Karpas-422 (cell line): ENCODE results near the gene GNGT1. TPM values are rescaled to one million over a fixed set of nuclear protein-coding genes. Genes with fewer than 3 reads are reported as not detected.

Source experiments
- DNase-seq: peaks from one replicate; pipeline ENCODE4 v3.0.0-alpha.2; 2015
- H2AFZ ChIP-seq: fragments of 200-600 bp; sonication (generic); 2 replicates; pipeline ENCODE4 v1.6.1; 2014; ENCODE audit warnings: antibody characterized with exemption, low read length, mixed read lengths
- H3K27ac ChIP-seq: fragments of 200-600 bp; sonication (generic); 2 replicates; pipeline ENCODE4 v1.5.1; 2014; ENCODE audit warnings: mild to moderate bottlenecking, low read length, moderate library complexity
- H3K27me3 ChIP-seq: fragments of 200-600 bp; sonication (generic); 2 replicates; pipeline ENCODE4 v1.6.1; 2014; ENCODE audit warnings: low read length, mixed read lengths
- H3K36me3 ChIP-seq: fragments of 200-600 bp; sonication (generic); 2 replicates; pipeline ENCODE4 v1.6.1; 2014; ENCODE audit warnings: low read length, mixed read lengths; ENCODE audit not compliant: insufficient read depth
- H3K4me1 ChIP-seq: fragments of 200-600 bp; sonication (generic); 2 replicates; pipeline ENCODE4 v1.6.1; 2014; ENCODE audit warnings: mild to moderate bottlenecking, low read length, mixed read lengths
- H3K4me2 ChIP-seq: fragments of 200-600 bp; sonication (generic); 2 replicates; pipeline ENCODE4 v1.6.1; 2014; ENCODE audit warnings: low read length, low read depth, mild to moderate bottlenecking; ENCODE audit not compliant: poor library complexity, severe bottlenecking
- H3K4me3 ChIP-seq: fragments of 200-600 bp; sonication (generic); 2 replicates; pipeline ENCODE4 v1.5.1; 2014; ENCODE audit warnings: mild to moderate bottlenecking, antibody characterized with exemption, low read length, mixed read lengths
- H3K79me2 ChIP-seq: fragments of 200-600 bp; sonication (generic); 2 replicates; pipeline ENCODE4 v1.6.1; 2014; ENCODE audit warnings: mild to moderate bottlenecking, low read length, mixed read lengths
- H3K9ac ChIP-seq: fragments of 200-600 bp; sonication (generic); 2 replicates; pipeline ENCODE4 v1.6.0; 2014; ENCODE audit warnings: low read length
- H3K9me2 ChIP-seq: fragments of 200-600 bp; sonication (generic), shearing (Covaris generic); replicated peaks from 2 replicates; pipeline ENCODE4 v1.6.0; 2014; ENCODE audit warnings: mild to moderate bottlenecking, low read length, moderate library complexity; ENCODE audit not compliant: insufficient read depth
- H3K9me3 ChIP-seq: fragments of 300-700, 200-600 bp; sonication (generic); 2 replicates; pipeline ENCODE4 v1.6.1; 2014; ENCODE audit warnings: low read length, mixed read lengths
- H4K20me1 ChIP-seq: fragments of 200-600 bp; sonication (generic); 2 replicates; pipeline ENCODE4 v1.6.1; 2014; ENCODE audit warnings: mild to moderate bottlenecking, antibody characterized with exemption, low read length, low read depth; ENCODE audit not compliant: insufficient read depth
- total RNA-seq: library from RNA; depleted of rRNA; stranded (reverse); fragments of >200 nt; shearing (Covaris generic); gene quantifications from 2 replicates; pipeline ENCODE4 v1.2.3, GENCODE V29; 2014; ENCODE audit warnings: low replicate concordance

GNGT1 gene
- total RNA-seq, 1 experiment from 2014 or later: not detected

- H3K4me1 ChIP-seq: no peaks in the 10 kb centered on the region; the same call in 1 of the 2 replicates
- no peaks in the 10 kb centered on the region for H3K9me2 ChIP-seq
- no peak within 1 kb of the TSS for H3K4me2 ChIP-seq
- H3K36me3 ChIP-seq: no peaks in the 10 kb centered on the region
- H2AFZ ChIP-seq: no peak within 1 kb of the TSS
- H3K9ac ChIP-seq: no peak within 1 kb of the TSS
- H4K20me1 ChIP-seq: no peaks in the 10 kb centered on the region
- H3K79me2 ChIP-seq: no peaks in the 10 kb centered on the region
- no peaks in the 10 kb centered on the region for H3K9me3 ChIP-seq
- no peaks in the 10 kb centered on the region for H3K27me3 ChIP-seq
- H3K27ac ChIP-seq: no peak within 1 kb of the TSS
- H3K4me3 ChIP-seq: no peak within 1 kb of the TSS
- no peak for DNase-seq
Observed at GRCh38 chr7:93921607-93922566, 15.5 kb downstream of the GNGT1 start, which contains the start of gene GNG11. TSS of gene GNG11 (plus strand) at chr7:93921735. CDS start at chr7:93922138, 403 bp downstream.

- H3K79me2 ChIP-seq: no peaks in the 10 kb centered on the region
- no peaks in the 10 kb centered on the region for H3K27me3 ChIP-seq
- no peaks in the 10 kb centered on the region for H3K9me3 ChIP-seq
- no peak overlapping the region for H3K4me2 ChIP-seq
- no peak overlapping the region for H3K27ac ChIP-seq
- no peak overlapping the region for H3K4me3 ChIP-seq
- no peaks in the 10 kb centered on the region for H4K20me1 ChIP-seq
- H3K9me2 ChIP-seq: no peaks in the 10 kb centered on the region
- H3K36me3 ChIP-seq: no peaks in the 10 kb centered on the region
- no peak overlapping the region for H3K9ac ChIP-seq
- DNase-seq: no peak
- no peaks in the 10 kb centered on the region; the same call in 1 of the 2 replicates for H3K4me1 ChIP-seq
- no peak overlapping the region for H2AFZ ChIP-seq
Observed at GRCh38 chr7:93923296-93923695, 16.9 kb downstream of the GNGT1 start.

- no peaks in the 10 kb centered on the region for H3K27me3 ChIP-seq
- no peak overlapping the region for H2AFZ ChIP-seq
- no peaks in the 10 kb centered on the region for H3K9me2 ChIP-seq
- H3K36me3 ChIP-seq: no peaks in the 10 kb centered on the region
- no peaks in the 10 kb centered on the region; the same call in 1 of the 2 replicates for H3K4me1 ChIP-seq
- H3K9ac ChIP-seq: no peak overlapping the region
- no peak overlapping the region for H3K4me2 ChIP-seq
- H3K9me3 ChIP-seq: no peaks in the 10 kb centered on the region
- H3K27ac ChIP-seq: no peak overlapping the region
- no peaks in the 10 kb centered on the region for H4K20me1 ChIP-seq
- no peaks in the 10 kb centered on the region for H3K79me2 ChIP-seq
- no peak overlapping the region for H3K4me3 ChIP-seq
- DNase-seq: no peak
Observed at GRCh38 chr7:93923942-93924341, 17.6 kb downstream of the GNGT1 start.

GRCh38 chr7:93926800-93927199, 20.4 kb downstream of the GNGT1 start:
- Histone ChIP-seq H3K9ac (no peak overlapping the region), H3K27ac (no peak overlapping the region), H3K9me2 (no peaks in the 10 kb centered on the region), H3K27me3 (no peaks in the 10 kb centered on the region), H3K4me3 (no peak overlapping the region), H3K79me2 (no peaks in the 10 kb centered on the region), H3K36me3 (no peaks in the 10 kb centered on the region), H3K4me2 (no peak overlapping the region), H3K4me1 (no peaks in the 10 kb centered on the region; the same call in 1 of the 2 replicates), H2AFZ (no peak overlapping the region), H4K20me1 (no peaks in the 10 kb centered on the region), H3K9me3 (no peaks in the 10 kb centered on the region)
- DNase-seq: no peak

GRCh38 chr7:93927585-93927984, 21.2 kb downstream of the GNGT1 start:
- Histone ChIP-seq H2AFZ (no peak overlapping the region), H3K36me3 (no peaks in the 10 kb centered on the region), H3K27me3 (no peaks in the 10 kb centered on the region), H3K9me2 (no peaks in the 10 kb centered on the region), H3K4me3 (no peak overlapping the region), H3K79me2 (no peaks in the 10 kb centered on the region), H3K4me1 (no peaks in the 10 kb centered on the region), H3K9ac (no peak overlapping the region), H4K20me1 (no peaks in the 10 kb centered on the region), H3K4me2 (no peak overlapping the region), H3K9me3 (no peaks in the 10 kb centered on the region), H3K27ac (no peak overlapping the region)
- no peak for DNase-seq

- no peaks in the 10 kb centered on the region for H3K9me2 ChIP-seq
- H3K79me2 ChIP-seq: no peaks in the 10 kb centered on the region
- H4K20me1 ChIP-seq: no peaks in the 10 kb centered on the region
- H2AFZ ChIP-seq: no peak overlapping the region
- H3K27me3 ChIP-seq: no peaks in the 10 kb centered on the region
- DNase-seq: no peak
- H3K4me2 ChIP-seq: no peak overlapping the region
- H3K9me3 ChIP-seq: no peaks in the 10 kb centered on the region
- H3K4me3 ChIP-seq: no peak overlapping the region
- H3K4me1 ChIP-seq: no peaks in the 10 kb centered on the region
- no peak overlapping the region for H3K9ac ChIP-seq
- no peak overlapping the region for H3K27ac ChIP-seq
- H3K36me3 ChIP-seq: no peaks in the 10 kb centered on the region
Observed at GRCh38 chr7:93931655-93932054, 25.3 kb downstream of the GNGT1 start.

GRCh38 chr7:93933156-93933555, 26.8 kb downstream of the GNGT1 start:
- no peak overlapping the region for H3K27ac ChIP-seq
- H3K4me2 ChIP-seq: no peak overlapping the region
- H3K4me3 ChIP-seq: no peak overlapping the region
- no peaks in the 10 kb centered on the region for H3K79me2 ChIP-seq
- no peaks in the 10 kb centered on the region for H3K36me3 ChIP-seq
- H2AFZ ChIP-seq: no peak overlapping the region
- H3K4me1 ChIP-seq: no peaks in the 10 kb centered on the region
- no peaks in the 10 kb centered on the region for H4K20me1 ChIP-seq
- H3K9me3 ChIP-seq: no peaks in the 10 kb centered on the region
- no peaks in the 10 kb centered on the region for H3K9me2 ChIP-seq
- no peak overlapping the region for H3K9ac ChIP-seq
- DNase-seq: no peak
- H3K27me3 ChIP-seq: no peaks in the 10 kb centered on the region

- H3K9ac ChIP-seq: no peak overlapping the region
- H2AFZ ChIP-seq: no peak overlapping the region
- no peaks in the 10 kb centered on the region for H3K9me2 ChIP-seq
- no peak for DNase-seq
- H3K79me2 ChIP-seq: no peaks in the 10 kb centered on the region
- H3K27me3 ChIP-seq: no peaks in the 10 kb centered on the region
- H3K36me3 ChIP-seq: no peaks in the 10 kb centered on the region
- no peak overlapping the region for H3K27ac ChIP-seq
- H3K9me3 ChIP-seq: no peaks in the 10 kb centered on the region
- H4K20me1 ChIP-seq: no peaks in the 10 kb centered on the region
- H3K4me2 ChIP-seq: no peak overlapping the region
- H3K4me1 ChIP-seq: no peaks in the 10 kb centered on the region
- no peak overlapping the region for H3K4me3 ChIP-seq
Observed at GRCh38 chr7:93935102-93935501, 28.7 kb downstream of the GNGT1 start.
